Stimulated activated CD4-positive, alpha-beta T cell treated with anti-CD3 and anti-CD28 coated beads, TNF-alpha, amount 100 ng/mL, for 48 hours (primary cell): Measurements from ENCODE around the gene PDK2.

Experiments used
- DNase-seq, 3 donors: peaks; one replicate each; pipeline ENCODE4 v3.0.0-alpha.2; 2020; ENCODE audit warnings: low read depth in 3 of 3

PDK2 gene

GRCh38 chr17:50135316-50136095 is 40.4 kb downstream of the PDK2 start:
- no peak for DNase-seq

- no peak for DNase-seq
Measured at GRCh38 chr17:50136096-50136687, 41.0 kb downstream of the PDK2 start.

GRCh38 chr17:50137042-50137441 is 41.9 kb downstream of the PDK2 start:
- no peak for DNase-seq

GRCh38 chr17:50139185-50139783 is 44.1 kb downstream of the PDK2 start:
- no peak for DNase-seq

- peak; percentile 63 to 73 (median 71) for DNase-seq
Measured at GRCh38 chr17:50139950-50140885, 45.1 kb downstream of the PDK2 start.

GRCh38 chr17:50141026-50141744 is 46.0 kb downstream of the PDK2 start:
- DNase-seq = no peak

- DNase-seq = no peak
Measured at GRCh38 chr17:50141745-50142110, 46.6 kb downstream of the PDK2 start.

GRCh38 chr17:50143461-50144176 is 48.5 kb downstream of the PDK2 start:
- DNase-seq = no peak

- no peak for DNase-seq
Measured at GRCh38 chr17:50144355-50144754, 49.2 kb downstream of the PDK2 start.

- DNase-seq = no peak
Measured at GRCh38 chr17:50144845-50145531, 49.8 kb downstream of the PDK2 start.

- no peak for DNase-seq
Measured at GRCh38 chr17:50145532-50146229, 50.5 kb downstream of the PDK2 start.

- no peak for DNase-seq
Measured at GRCh38 chr17:50146230-50146926, 51.2 kb downstream of the PDK2 start.

GRCh38 chr17:50146927-50147665 is 51.9 kb downstream of the PDK2 start:
- DNase-seq = no peak

- DNase-seq = no peak
Measured at GRCh38 chr17:50147841-50148225, 52.7 kb downstream of the PDK2 start.

- peak in 2 of 3 donors; percentile 65 to 66 for DNase-seq
Measured at GRCh38 chr17:50148226-50149090, 53.3 kb downstream of the PDK2 start.

GRCh38 chr17:50149091-50149416 is 53.9 kb downstream of the PDK2 start:
- DNase-seq = no peak
